A549 (cell line): ENCODE results near the gene PTPRN2.

Source experiments
- CTCF ChIP-seq: fragments of >200 bp; sonication (Bioruptor Twin); formaldehyde crosslinking; IDR thresholded peaks from 3 replicates; pipeline ENCODE4 v1.5.1; 2016
- MYC ChIP-seq: IDR thresholded peaks from 2 replicates; pipeline ENCODE4 v1.6.1; 2012; ENCODE audit warnings: mild to moderate bottlenecking, inconsistent platforms, low read length, improper control_type of control experiment, borderline replicate concordance
- POLR2A ChIP-seq: IDR thresholded peaks from 2 replicates; pipeline ENCODE4 v1.6.1; 2012; ENCODE audit warnings: mild to moderate bottlenecking, low read length

GRCh38 chr7:157796846-157797245 lies 790.8 kb downstream of the PTPRN2 start:
- no peak for TF ChIP-seq MYC
- no peak for TF ChIP-seq POLR2A
- no peak for TF ChIP-seq CTCF
